ENCODE data around the gene DCLK1. TPM values are rescaled to one million over a fixed set of nuclear protein-coding genes. Genes with fewer than 3 reads are reported as not detected.

The DCLK1 gene
- total and polyA plus RNA-seq, 7 donors = 1.2 to 64.8 (median 10.2) TPM

DNA sequence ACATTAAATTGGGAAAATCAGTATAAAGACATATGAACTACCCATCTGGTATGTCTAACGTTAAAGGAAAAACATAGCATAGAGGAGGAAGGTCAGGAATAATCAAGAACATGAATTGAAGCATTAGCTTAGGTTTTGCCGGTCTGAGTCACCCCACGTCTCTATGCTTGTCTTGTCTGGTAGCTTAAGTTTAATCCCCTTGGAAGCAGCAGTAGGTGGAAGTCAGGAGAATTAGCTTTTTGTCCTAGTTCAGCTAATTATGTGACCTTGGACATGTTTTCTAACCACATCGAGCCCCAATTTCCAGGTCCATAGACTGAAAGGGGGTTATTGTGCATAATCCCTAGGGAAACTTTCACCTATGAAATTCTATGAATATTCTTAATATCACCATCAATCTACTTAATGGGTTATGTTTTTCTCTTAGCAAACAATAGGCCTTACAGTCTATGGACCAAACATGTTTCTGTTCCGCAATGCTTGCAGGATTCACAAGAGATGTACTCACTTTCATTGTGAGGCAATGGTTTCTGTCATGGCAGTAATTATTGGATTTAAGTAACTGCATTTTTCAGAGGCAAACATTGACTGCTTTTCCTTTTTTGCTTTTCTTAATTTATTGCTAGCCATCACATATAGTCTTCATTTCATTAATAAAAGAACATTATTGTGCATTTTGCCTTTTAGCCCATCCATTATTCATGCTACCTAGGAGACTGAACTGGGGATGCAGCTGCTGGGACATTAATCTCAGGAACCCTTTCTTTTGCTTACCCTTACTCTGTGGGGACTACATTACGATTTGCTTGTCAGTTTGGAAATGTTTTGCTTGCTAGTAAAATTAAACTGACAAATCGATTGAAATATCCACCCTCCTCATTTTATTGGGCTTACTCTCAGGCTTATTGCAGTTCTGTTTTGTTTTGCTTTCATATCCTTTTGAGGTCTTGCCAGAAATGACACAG, 349.9 kb downstream of the DCLK1 start:
- TF ChIP-seq POLR2A (IDR thresholded peaks at IDR 0.05) (no peak), POLR2AphosphoS5 (IDR thresholded peaks at IDR 0.05) (no peak), EP300 (IDR thresholded peaks at IDR 0.05) (no peak)
- TF ChIP-seq, protein P1, sequence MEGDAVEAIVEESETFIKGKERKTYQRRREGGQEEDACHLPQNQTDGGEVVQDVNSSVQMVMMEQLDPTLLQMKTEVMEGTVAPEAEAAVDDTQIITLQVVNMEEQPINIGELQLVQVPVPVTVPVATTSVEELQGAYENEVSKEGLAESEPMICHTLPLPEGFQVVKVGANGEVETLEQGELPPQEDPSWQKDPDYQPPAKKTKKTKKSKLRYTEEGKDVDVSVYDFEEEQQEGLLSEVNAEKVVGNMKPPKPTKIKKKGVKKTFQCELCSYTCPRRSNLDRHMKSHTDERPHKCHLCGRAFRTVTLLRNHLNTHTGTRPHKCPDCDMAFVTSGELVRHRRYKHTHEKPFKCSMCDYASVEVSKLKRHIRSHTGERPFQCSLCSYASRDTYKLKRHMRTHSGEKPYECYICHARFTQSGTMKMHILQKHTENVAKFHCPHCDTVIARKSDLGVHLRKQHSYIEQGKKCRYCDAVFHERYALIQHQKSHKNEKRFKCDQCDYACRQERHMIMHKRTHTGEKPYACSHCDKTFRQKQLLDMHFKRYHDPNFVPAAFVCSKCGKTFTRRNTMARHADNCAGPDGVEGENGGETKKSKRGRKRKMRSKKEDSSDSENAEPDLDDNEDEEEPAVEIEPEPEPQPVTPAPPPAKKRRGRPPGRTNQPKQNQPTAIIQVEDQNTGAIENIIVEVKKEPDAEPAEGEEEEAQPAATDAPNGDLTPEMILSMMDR (IDR thresholded peaks at IDR 0.05) = no peak
- Histone ChIP-seq H3K4me3 (no peak overlapping the region), H3K4me1 (peaks cover 0 to 25% (median 21%) of the 10 kb centered on the region in 4 donors), H3K36me3 (no peaks in the 10 kb centered on the region), H3K27me3 (no peaks in the 10 kb centered on the region), H3K9me3 (no peaks in the 10 kb centered on the region), H3K27ac (peak overlapping the region in 3 of 4 donors; percentile 14 to 39 (median 15))
- 69 to 77% methylated on average over 7 of the region's 7 CpGs for WGBS, 2 donors
- DNase-seq = no peak
- intact Hi-C loops (cut with DNase I) = loop anchor here (2.0 kb wide), 1 partner anchor 77 kb away; no protein-coding TSS in a partner anchor

DNA sequence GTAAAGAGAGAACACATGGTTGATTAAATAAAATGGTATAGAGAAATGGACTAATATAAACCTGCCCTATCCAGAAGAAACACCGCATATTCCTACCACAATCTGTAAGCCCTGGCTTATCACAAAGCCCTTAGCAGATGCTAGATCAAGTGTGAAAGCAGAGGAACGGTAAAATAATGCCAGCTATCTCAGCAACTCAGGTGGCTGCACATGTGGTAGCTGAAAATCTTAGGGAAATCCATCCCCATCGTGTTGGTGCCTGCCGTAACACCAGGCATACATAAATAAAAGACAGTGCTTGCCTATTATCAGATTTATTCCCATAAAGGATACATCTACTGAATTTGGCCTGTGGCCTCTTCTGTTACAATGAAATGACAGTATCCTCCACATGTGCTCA, 350.6 kb downstream of the DCLK1 start:
- Histone ChIP-seq H3K4me1 (peaks cover 0 to 32% (median 22%) of the 10 kb centered on the region in 4 donors), H3K27ac (no peak overlapping the region), H3K9me3 (no peaks in the 10 kb centered on the region), H3K27me3 (no peaks in the 10 kb centered on the region), H3K36me3 (no peaks in the 10 kb centered on the region), H3K4me3 (no peak overlapping the region)
- TF ChIP-seq EP300 (IDR thresholded peaks at IDR 0.05) = no peak
- TF ChIP-seq, protein P1 (IDR thresholded peaks at IDR 0.05) = no peak
- no peak for TF ChIP-seq POLR2A (IDR thresholded peaks at IDR 0.05)
- TF ChIP-seq POLR2AphosphoS5 (IDR thresholded peaks at IDR 0.05) = no peak
- no peak for DNase-seq
- 78 to 88% methylated on average over 4 of the region's 4 CpGs for WGBS, 2 donors
- intact Hi-C loops (cut with DNase I) = loop anchor here (2.0 kb wide), 1 partner anchor 78 kb away; no protein-coding TSS in a partner anchor

GRCh38 chr13:35771898-35772297, 359.3 kb downstream of the DCLK1 start:
- Histone ChIP-seq H3K27me3 (no peaks in the 10 kb centered on the region), H3K4me1 (peaks cover 0 to 14% (median 7%) of the 10 kb centered on the region in 4 donors), H3K36me3 (no peaks in the 10 kb centered on the region), H3K4me3 (no peak overlapping the region), H3K27ac (no peak overlapping the region), H3K9me3 (no peaks in the 10 kb centered on the region)
- no peak for DNase-seq
- WGBS, 2 donors = 60 to 65% methylated on average over 5 of the region's 5 CpGs
- intact Hi-C loops (cut with DNase I) = no loop called here
- TF ChIP-seq POLR2AphosphoS5 (IDR thresholded peaks at IDR 0.05) (no peak), POLR2A (IDR thresholded peaks at IDR 0.05) (no peak), EP300 (IDR thresholded peaks at IDR 0.05) (no peak)
- TF ChIP-seq, protein P1 (IDR thresholded peaks at IDR 0.05) = no peak

GRCh38 chr13:35770756-35771297, 360.4 kb downstream of the DCLK1 start:
- no peak overlapping the region for H3K4me3 ChIP-seq
- H3K27ac ChIP-seq = no peak overlapping the region
- intact Hi-C loops (cut with DNase I) = no loop called here
- H3K36me3 ChIP-seq = no peaks in the 10 kb centered on the region
- H3K4me1 ChIP-seq = peaks cover 0 to 4% (median 0%) of the 10 kb centered on the region in 4 donors
- DNase-seq = no peak
- no peak for TF ChIP-seq POLR2A (IDR thresholded peaks at IDR 0.05)
- no peak for TF ChIP-seq POLR2AphosphoS5 (IDR thresholded peaks at IDR 0.05)
- TF ChIP-seq, protein P1 (IDR thresholded peaks at IDR 0.05) = no peak
- no peak for TF ChIP-seq EP300 (IDR thresholded peaks at IDR 0.05)
- no peaks in the 10 kb centered on the region for H3K9me3 ChIP-seq
- 82% methylated on average over 3 of the region's 3 CpGs for WGBS, 2 donors
- H3K27me3 ChIP-seq = no peaks in the 10 kb centered on the region
